Measurements from ENCODE around the gene PNPLA3.

PNPLA3 gene

DNA sequence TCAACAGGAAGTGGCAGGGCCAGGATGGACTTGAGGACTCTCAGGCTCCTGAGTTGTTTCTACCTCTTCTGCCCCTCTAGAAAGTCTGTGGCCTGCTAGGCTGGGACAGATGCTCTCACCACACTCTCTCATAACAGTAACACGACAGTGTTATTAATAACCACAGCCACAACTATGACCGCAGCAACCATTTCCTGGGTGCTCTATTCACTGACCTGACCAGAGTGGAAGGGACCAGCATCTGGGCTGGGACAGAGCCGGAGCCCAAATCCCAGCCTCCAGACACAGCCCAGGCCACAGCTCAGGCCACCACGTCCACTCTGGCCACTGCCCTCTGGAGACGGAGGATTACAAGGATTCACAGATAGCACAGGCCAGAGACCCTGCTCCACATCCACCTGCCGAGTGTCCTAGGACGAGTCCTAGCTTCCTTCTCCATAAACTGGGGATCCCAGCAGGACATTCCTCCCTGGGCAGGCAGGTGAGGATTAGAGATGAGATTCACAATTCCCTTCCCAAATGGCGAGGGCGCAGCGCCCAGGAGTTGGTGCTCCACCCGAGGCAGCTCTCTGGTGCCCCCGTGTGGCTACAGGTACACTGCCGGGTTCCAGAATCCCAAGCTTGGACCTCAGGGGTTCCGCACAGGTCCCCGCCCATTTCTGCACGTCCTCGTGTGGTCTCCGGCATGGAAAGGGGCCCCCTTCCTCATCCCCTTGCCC lies 38.8 kb upstream of the PNPLA3 start:
- CTCF ChIA-PET, result interaction anchor here (0.7 to 7.0 kb wide), 27 partner anchors 9 to 742 kb away, joined by 3 to 85 read pairs (median 3); partner anchors contain the start of genes PNPLA3 and SAMM50
- peak; percentile 76 for DNase-seq (ENCODE audit: extremely low spot score)
- POLR2A ChIA-PET, result interaction anchor here (0.6 kb wide), 1 partner anchor 68 kb away, joined by 5 read pairs; no protein-coding TSS in a partner anchor

DNA sequence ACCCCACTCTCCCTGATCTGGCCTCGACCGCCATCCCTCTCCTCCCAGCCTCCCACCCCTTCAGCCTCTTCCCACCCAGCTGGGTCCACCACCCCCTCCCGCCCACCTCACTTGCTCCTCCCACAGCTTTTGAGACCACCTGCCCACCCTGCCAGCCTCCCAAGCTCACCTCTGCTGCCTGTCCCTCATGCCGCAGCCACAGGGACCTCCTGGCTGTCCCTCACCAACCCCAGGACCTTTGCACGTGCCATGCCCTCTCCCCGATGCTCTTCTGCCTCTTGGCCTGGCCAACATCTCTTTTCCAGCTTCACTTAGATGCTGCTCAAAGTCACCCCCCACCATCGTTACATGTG lies 38.3 kb upstream of the PNPLA3 start:
- DNase-seq (ENCODE audit: extremely low spot score), result no peak
- CTCF ChIA-PET, result interaction anchor here (0.7 to 7.0 kb wide), 23 partner anchors 9 to 742 kb away, joined by 3 to 85 read pairs (median 3); partner anchors contain the start of gene PNPLA3
- POLR2A ChIA-PET, result interaction anchor here (0.6 kb wide), 1 partner anchor 68 kb away, joined by 5 read pairs; no protein-coding TSS in a partner anchor
- TF ChIP-seq, protein P1, sequence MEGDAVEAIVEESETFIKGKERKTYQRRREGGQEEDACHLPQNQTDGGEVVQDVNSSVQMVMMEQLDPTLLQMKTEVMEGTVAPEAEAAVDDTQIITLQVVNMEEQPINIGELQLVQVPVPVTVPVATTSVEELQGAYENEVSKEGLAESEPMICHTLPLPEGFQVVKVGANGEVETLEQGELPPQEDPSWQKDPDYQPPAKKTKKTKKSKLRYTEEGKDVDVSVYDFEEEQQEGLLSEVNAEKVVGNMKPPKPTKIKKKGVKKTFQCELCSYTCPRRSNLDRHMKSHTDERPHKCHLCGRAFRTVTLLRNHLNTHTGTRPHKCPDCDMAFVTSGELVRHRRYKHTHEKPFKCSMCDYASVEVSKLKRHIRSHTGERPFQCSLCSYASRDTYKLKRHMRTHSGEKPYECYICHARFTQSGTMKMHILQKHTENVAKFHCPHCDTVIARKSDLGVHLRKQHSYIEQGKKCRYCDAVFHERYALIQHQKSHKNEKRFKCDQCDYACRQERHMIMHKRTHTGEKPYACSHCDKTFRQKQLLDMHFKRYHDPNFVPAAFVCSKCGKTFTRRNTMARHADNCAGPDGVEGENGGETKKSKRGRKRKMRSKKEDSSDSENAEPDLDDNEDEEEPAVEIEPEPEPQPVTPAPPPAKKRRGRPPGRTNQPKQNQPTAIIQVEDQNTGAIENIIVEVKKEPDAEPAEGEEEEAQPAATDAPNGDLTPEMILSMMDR (IDR thresholded peaks at IDR 0.05; ENCODE audit: control extremely low read depth, extremely low read depth, low read depth, missing control alignments), result no peak

More for the DNA sequence above, 38.8 kb upstream of the PNPLA3 start:
- TF ChIP-seq, protein P1 (IDR thresholded peaks at IDR 0.05; ENCODE audit: control extremely low read depth, extremely low read depth, low read depth, missing control alignments), result peak; percentile 85

DNA sequence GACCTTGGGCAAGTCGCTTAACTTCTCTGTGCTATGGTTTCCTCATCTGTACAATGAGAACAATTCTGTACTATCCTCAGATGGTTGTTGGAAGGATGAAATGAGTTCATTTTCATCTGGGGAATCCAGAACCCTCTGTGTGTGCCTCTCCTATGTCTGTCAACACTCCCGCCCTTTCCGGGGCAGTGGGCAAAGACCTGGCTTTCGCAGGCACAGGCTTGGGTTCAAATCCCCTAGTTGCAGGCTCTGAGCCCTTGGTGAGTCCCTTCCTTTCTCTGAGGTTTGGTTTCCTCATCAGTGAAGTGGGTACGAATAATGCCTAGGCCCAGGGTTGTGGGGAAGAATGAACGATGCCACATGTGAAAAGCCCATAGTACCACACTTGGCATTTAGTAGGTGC lies 37.8 kb upstream of the PNPLA3 start:
- POLR2A ChIA-PET, result interaction anchor here (0.6 kb wide), 1 partner anchor 67 kb away, joined by 5 read pairs; no protein-coding TSS in a partner anchor
- CTCF ChIA-PET, result interaction anchor here (1.1 to 7.0 kb wide), 5 partner anchors 13 to 654 kb away, joined by 3 to 85 read pairs (median 4); partner anchors contain the start of gene PNPLA3
- TF ChIP-seq, protein P1 (IDR thresholded peaks at IDR 0.05; ENCODE audit: control extremely low read depth, extremely low read depth, low read depth, missing control alignments), result no peak
- DNase-seq (ENCODE audit: extremely low spot score), result no peak

DNA sequence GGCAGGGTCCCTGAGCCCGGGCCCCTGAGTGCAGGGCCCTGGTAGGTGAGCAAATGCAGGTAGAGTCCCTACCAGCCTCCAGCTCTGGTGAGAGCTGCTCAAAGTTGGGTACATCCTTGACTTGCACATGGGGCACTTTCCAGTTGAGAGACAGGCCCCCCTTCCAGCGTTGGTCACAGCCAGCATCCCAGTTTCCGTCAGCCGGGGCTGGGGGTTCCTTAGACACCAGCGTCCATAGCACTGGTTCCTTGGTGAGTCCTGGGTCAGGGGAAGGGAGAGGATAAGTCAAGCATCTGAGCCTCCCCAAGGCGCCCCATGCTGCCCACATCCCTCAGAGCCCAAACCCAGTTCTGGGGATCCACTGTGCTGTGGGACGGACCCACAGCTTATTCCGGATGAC lies 37.4 kb upstream of the PNPLA3 start:
- ChIA-PET CTCF (interaction anchor here (1.4 to 7.0 kb wide), 2 partner anchors 9 to 12 kb away, joined by 4 to 85 read pairs; no protein-coding TSS in a partner anchor), POLR2A (no interaction called here)
- TF ChIP-seq, protein P1 (IDR thresholded peaks at IDR 0.05; ENCODE audit: control extremely low read depth, extremely low read depth, low read depth, missing control alignments), result no peak
- no peak for DNase-seq (ENCODE audit: extremely low spot score)

DNA sequence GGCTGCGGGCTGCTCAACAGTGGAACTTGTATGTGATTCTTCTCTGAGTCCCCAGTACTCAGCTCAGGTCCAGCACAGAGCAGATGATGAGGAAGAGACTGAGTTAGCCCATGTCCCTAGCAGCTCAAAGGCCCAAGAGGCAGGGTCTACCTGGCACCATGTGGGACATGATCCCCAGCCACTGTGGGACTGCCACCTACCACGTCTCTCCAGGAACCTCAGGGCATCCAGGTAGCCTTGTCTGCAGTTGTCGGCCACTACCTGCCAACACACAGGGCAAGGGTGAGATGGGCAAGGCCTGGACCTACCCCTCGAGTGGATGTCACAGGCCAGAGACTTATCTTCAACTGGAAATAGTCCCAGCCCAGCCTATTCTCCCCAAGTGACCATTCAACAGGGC lies 36.2 kb upstream of the PNPLA3 start:
- TF ChIP-seq, protein P1 (IDR thresholded peaks at IDR 0.05; ENCODE audit: control extremely low read depth, extremely low read depth, low read depth, missing control alignments), result no peak
- DNase-seq (ENCODE audit: extremely low spot score), result no peak
- ChIA-PET POLR2A (no interaction called here), CTCF (interaction anchor here (1.4 kb wide), 1 partner anchor 10 kb away, joined by 4 read pairs; no protein-coding TSS in a partner anchor)

DNA sequence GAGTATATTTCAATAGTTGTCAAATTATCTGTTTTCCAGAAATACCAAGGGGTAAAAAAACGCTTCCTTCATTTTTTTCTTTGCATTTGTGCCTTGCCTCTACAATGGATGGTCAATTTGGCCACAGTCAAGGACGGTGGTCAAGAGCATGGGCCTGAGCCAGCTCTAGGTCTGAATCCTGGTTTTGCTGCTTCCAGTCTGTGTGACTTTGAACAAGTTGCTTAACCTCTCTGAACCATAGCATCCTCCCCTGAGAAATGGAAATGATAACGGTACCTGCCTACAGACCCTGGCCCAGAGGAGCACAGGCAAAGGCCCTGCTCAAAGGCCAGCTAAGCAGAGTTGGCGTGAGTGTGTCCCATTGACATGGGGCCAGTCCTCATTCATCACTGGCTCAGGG lies 34.9 kb upstream of the PNPLA3 start:
- POLR2A ChIA-PET, result no interaction called here
- TF ChIP-seq, protein P1 (IDR thresholded peaks at IDR 0.05; ENCODE audit: control extremely low read depth, extremely low read depth, low read depth, missing control alignments), result no peak
- DNase-seq (ENCODE audit: extremely low spot score), result no peak
- CTCF ChIA-PET, result interaction anchor here (1.1 kb wide), 1 partner anchor 10 kb away, joined by 3 read pairs; no protein-coding TSS in a partner anchor
